PC-3 (cell line): Measurements from ENCODE around the gene HSD11B1.

ENCODE experiments used
- EZH2 ChIP-seq: fragments of 300-600 bp; sonication (generic); IDR thresholded peaks from one replicate; pipeline ENCODE4 v1.6.1; 2017; ENCODE audit warnings: antibody characterized with exemption, mild to moderate bottlenecking, low read length; ENCODE audit not compliant: unreplicated experiment
- EZH2phosphoT487 ChIP-seq: fragments of 300-600 bp; sonication (generic); IDR thresholded peaks from 2 replicates; pipeline ENCODE4 v1.6.1; 2018; ENCODE audit warnings: mild to moderate bottlenecking, antibody characterized with exemption, low read length, borderline replicate concordance
- TF ChIP-seq, protein P1 (sequence below): fragments of 300-600 bp; sonication (generic); conservative IDR thresholded peaks from 2 replicates; pipeline ENCODE4 v1.5.1; 2017; ENCODE audit warnings: antibody characterized with exemption, low read depth, mild to moderate bottlenecking, low read length

- TF ChIP-seq, protein P1, sequence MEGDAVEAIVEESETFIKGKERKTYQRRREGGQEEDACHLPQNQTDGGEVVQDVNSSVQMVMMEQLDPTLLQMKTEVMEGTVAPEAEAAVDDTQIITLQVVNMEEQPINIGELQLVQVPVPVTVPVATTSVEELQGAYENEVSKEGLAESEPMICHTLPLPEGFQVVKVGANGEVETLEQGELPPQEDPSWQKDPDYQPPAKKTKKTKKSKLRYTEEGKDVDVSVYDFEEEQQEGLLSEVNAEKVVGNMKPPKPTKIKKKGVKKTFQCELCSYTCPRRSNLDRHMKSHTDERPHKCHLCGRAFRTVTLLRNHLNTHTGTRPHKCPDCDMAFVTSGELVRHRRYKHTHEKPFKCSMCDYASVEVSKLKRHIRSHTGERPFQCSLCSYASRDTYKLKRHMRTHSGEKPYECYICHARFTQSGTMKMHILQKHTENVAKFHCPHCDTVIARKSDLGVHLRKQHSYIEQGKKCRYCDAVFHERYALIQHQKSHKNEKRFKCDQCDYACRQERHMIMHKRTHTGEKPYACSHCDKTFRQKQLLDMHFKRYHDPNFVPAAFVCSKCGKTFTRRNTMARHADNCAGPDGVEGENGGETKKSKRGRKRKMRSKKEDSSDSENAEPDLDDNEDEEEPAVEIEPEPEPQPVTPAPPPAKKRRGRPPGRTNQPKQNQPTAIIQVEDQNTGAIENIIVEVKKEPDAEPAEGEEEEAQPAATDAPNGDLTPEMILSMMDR: no peak
- TF ChIP-seq EZH2 (no peak), EZH2phosphoT487 (no peak)
Observed at GRCh38 chr1:209710847-209711246, 6.2 kb downstream of the HSD11B1 start.
